Stimulated activated effector memory CD8-positive, alpha-beta T cell treated with anti-CD3 and anti-CD28 coated beads, Interleukin-12 subunit alpha, Interleukin-12 subunit beta, amount 100 ng/mL, for 72 hours (primary cell): ENCODE data around the gene NBPF3.
"Not testable (repeated sequence)": the region's sequence is repeated elsewhere in the genome, so short reads cannot be mapped to it uniquely, and the experiment has no call there.

Experiments used
- ATAC-seq: fragments of 150-1000 bp; cut with Tn5 transposase; 2 replicates; pipeline ENCODE4 v1.10.0; 2021
- DNase-seq, 2 donors: peaks; one replicate each; pipeline ENCODE4 v3.0.0; 2021 to 2022; ENCODE audit warnings: low spot score in 2 of 2
- H3K27ac Mint-ChIP-seq: one replicate; pipeline ENCODE4 v1.8.0; 2022; ENCODE audit warnings: mild to moderate bottlenecking, mixed read lengths
- H3K36me3 Mint-ChIP-seq: one replicate; pipeline ENCODE4 v1.8.0; 2022; ENCODE audit warnings: mild to moderate bottlenecking, mixed read lengths
- H3K4me1 Mint-ChIP-seq: one replicate; pipeline ENCODE4 v1.8.0; 2022; ENCODE audit warnings: mixed read lengths
- H3K4me3 Mint-ChIP-seq: one replicate; pipeline ENCODE4 v1.8.0; 2022; ENCODE audit warnings: mild to moderate bottlenecking, mixed read lengths
- H3K9me3 Mint-ChIP-seq: one replicate; pipeline ENCODE4 v1.8.0; 2022; ENCODE audit warnings: mixed read lengths

Gene NBPF3, protein sequence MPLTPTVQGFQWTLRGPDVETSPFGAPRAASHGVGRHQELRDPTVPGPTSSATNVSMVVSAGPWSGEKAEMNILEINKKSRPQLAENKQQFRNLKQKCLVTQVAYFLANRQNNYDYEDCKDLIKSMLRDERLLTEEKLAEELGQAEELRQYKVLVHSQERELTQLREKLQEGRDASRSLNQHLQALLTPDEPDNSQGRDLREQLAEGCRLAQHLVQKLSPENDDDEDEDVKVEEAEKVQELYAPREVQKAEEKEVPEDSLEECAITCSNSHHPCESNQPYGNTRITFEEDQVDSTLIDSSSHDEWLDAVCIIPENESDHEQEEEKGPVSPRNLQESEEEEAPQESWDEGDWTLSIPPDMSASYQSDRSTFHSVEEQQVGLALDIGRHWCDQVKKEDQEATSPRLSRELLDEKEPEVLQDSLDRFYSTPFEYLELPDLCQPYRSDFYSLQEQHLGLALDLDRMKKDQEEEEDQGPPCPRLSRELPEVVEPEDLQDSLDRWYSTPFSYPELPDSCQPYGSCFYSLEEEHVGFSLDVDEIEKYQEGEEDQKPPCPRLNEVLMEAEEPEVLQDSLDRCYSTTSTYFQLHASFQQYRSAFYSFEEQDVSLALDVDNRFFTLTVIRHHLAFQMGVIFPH

DNA sequence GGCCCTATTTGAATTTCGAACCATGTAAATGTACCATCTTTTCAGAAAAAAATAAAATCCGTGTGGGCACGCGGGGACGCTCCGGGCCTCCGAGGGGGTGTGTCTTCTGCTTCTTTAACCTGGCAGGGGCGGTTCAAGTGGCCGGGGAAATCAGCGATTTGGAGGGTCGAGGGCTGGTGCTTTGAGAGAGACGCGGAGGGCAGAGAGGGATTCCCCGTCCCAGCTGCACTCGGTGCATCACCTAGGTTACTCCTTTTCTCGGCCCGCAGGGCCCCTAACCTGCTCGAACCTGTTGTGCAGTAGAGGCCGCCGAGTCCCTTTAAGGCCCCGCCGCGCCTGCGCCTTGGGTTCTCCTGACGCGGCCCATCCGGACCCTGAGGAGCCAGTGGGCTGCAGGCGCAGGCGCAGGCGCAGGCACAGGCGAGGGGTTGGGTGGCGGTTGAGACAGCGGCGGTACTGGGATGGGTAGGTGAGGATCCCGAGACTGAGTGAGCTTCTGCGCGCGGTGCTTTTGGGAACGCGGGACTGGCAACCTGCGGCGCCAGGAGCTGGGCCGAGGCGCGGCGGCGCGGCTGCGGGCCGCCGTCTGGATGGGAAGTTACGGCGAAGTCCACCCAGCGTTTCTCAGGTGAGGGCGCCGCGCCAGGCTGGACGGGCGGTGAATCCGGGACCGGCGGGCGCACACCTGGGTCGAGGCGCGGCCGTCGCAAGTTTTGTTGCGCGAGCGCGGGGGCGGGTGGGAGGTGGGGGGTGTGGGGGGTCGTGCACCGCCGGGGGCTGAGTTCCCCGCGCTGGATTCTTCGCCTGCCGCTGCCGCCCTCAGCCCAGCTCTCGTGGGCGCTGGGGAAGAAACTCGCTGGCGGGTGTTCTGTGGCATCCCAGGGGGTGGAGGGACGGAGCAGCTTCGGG, at the start of gene NBPF3:
Gene NBPF3, plus strand, starts transcription at position 417 of the 909 bp plus-strand sequence. CDS start 4,950 bp downstream, outside the sequence.
- ATAC-seq (peak; percentile 96), DNase-seq (peak; percentile 75 to 91)
- Mint-ChIP-seq H3K9me3 (no peaks in the 10 kb centered on the region), H3K27ac (peak within 1 kb of the TSS; percentile 70), H3K36me3 (no peaks in the 10 kb centered on the region), H3K4me3 (peak within 1 kb of the TSS; percentile 91), H3K4me1 (peaks cover 13% of the 10 kb centered on the region)

DNA sequence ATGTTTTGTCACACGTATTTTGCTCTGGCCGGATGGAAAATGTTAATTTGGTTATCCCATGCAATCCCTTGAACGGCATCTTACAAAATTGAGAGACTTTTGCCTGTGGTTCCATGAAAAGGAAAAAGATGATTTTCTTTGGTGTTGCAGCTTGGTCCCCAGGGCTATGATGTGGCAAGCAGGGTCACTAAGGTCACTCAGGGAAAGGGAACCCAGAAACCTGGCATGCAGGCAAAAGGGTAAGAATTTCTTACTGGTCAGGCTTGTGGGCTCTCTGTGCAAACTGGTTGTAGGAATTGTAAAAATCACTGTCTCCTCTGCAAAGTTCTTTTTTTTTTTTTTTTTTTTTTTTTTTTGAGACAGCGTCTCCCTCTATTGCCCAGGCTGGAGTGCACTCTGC, 48.4 kb upstream of the NBPF3 start:
- no peak overlapping the region for H3K27ac Mint-ChIP-seq
- H3K36me3 Mint-ChIP-seq = no peaks in the 10 kb centered on the region
- peaks cover 6% of the 10 kb centered on the region for H3K4me1 Mint-ChIP-seq
- no peak for DNase-seq
- no peak for ATAC-seq
- H3K9me3 Mint-ChIP-seq = no peaks in the 10 kb centered on the region
- H3K4me3 Mint-ChIP-seq = no peak overlapping the region

DNA sequence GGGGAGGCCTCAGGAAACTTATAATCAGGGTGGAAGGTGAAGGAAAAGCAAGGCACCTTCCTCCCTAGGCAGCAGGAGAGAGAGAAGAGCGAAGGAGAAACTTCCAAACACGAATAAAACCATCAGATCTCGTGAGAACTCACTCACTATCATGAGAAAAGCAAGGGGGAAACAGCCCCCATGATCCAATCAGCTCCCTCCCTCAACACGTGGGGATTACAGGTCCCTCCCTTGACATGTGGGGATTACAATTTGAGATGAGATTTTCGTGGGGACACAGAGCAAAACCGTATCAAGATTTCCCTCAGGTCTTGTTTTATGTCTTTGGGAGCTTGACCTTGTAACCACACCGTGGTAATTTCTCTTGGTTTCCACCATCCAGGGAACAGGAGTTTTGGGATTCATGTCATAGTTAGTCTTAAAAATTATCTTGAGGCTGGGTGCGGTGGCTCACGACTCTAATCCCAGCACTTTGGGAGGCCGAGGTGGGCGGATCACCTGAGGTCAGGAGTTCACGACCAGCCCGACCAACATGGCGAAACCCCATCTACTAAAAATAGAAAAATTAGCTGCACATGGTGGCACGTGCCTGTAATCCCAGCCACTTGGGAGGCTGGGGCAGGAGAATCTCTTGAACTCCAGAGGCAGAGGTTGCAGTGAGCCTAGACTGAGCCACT, 47.2 kb upstream of the NBPF3 start:
- Mint-ChIP-seq H3K36me3 (no peaks in the 10 kb centered on the region), H3K9me3 (no peaks in the 10 kb centered on the region), H3K4me3 (no peak overlapping the region), H3K4me1 (peaks cover 5% of the 10 kb centered on the region), H3K27ac (no peak overlapping the region)
- ATAC-seq (no peak), DNase-seq (no peak)

DNA sequence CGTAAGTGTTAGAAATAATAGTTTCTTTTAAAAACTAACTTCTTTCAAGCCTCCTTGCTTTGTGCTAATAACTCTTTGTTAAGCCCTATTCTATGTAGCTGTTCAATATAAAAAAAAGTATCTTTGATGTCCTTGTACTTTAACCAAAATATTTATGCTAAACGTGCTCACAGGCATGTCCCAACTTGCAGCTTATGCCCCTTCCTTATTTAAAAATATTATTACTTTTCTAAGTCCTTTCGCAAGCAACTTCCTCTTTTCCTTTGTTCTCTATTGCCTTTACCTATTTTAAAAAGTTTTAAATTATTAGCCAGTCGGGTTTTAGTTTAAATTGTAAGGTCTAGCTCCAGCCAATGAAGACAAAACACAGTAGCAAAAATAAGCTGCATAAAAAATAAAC, 43.4 kb upstream of the NBPF3 start:
- Mint-ChIP-seq H3K36me3 (no peaks in the 10 kb centered on the region), H3K4me3 (no peak overlapping the region), H3K27ac (no peak overlapping the region), H3K9me3 (no peaks in the 10 kb centered on the region), H3K4me1 (no peaks in the 10 kb centered on the region)
- ATAC-seq = no peak
- no peak for DNase-seq

DNA sequence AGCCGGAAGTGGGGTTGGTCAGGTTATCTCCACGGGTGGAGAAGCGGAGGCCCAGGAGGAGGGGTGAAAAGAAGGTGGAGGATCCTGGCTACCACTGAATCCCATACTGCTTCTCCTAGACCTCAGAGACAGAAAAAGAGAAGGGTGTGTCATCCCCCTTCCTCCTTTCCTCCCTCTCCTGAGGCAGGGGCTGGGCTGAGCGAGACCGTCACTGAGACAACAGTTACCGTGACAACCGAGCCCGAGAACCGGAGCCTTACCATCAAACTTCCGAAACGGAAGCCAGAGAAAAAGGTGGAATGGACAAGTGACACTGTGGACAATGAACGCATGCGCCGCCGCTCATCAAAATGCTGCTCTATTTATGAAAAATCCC, 42.1 kb upstream of the NBPF3 start:
- ATAC-seq = peak; percentile 47
- Mint-ChIP-seq H3K4me3 (peak overlapping the region; percentile 61), H3K4me1 (no peaks in the 10 kb centered on the region), H3K36me3 (no peaks in the 10 kb centered on the region), H3K9me3 (no peaks in the 10 kb centered on the region), H3K27ac (peak overlapping the region; percentile 63)
- DNase-seq = no peak

DNA sequence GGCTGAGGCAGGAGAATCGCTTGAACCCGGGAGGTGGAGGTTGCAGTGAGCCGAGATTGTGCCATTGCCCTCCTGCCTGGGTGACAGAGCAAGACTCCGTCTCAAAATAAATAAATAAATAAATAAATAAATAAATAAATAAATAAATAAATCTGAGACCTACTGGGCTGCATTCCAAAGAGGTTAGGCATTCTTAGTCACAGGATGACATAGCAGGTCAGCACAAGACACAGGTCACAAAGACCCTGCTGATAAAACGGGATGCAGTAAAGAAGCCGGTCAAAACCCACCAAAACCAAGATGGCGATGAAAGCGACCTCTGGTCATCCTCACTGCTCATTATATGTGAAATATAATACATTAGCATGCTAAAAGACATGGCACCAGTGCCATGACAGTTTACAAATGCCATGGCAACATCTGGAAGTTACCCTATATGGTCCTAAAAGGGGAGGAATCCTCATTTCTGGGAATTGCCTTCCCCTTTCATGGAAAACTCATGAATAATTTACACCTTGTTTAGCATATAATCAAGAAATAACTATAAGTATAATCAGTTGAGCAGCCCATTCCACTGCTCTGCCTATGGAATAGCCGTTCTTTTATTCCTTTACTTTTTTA, 38.1 kb upstream of the NBPF3 start:
- not testable (repeated sequence) for H3K4me1 Mint-ChIP-seq, H3K27ac Mint-ChIP-seq, DNase-seq, H3K36me3 Mint-ChIP-seq, ATAC-seq, H3K4me3 Mint-ChIP-seq, H3K9me3 Mint-ChIP-seq

DNA sequence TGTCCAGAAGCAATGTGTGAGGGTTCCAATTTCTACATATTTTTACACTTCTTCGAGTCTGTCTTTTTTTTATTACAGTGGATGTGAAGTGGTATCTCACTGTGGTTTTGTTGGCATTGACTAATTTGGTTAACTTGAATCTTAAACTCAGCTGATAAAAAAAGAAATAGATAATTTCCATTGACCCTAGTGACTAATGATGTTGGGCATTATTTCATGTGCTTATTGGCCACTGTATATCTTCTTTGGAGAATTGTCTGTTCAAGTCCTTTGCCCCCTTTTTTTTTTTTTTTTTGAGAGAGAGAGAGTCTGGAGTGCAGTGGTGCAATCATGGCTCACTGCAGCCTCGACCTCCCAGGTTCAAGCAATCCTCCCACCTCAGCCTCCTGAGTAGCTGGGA, 33.3 kb upstream of the NBPF3 start:
- Mint-ChIP-seq H3K4me3 (no peak overlapping the region), H3K9me3 (no peaks in the 10 kb centered on the region), H3K4me1 (no peaks in the 10 kb centered on the region), H3K27ac (no peak overlapping the region), H3K36me3 (no peaks in the 10 kb centered on the region)
- no peak for DNase-seq
- no peak for ATAC-seq

DNA sequence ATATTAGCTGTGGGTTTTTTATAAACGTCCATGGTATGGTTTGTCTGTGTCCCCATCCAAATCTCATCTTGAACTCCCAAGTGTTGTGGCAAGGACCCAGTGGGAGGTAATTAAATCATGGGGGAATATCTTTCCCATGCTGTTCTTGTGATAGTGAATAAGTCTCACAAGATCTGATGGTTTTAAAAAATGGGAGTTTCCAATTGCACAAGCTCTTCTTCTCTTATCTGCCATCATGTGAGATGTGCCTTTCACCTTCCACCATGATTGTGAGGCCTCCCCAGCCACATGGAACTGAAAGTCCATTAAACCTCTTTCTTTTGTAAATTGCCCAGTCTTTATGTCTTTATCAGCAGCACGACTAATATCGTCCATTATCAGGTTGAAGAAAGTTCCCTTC, 30.0 kb upstream of the NBPF3 start:
- H3K36me3 Mint-ChIP-seq, H3K4me3 Mint-ChIP-seq, H3K9me3 Mint-ChIP-seq, H3K27ac Mint-ChIP-seq, ATAC-seq, H3K4me1 Mint-ChIP-seq, DNase-seq: not testable (repeated sequence)

DNA sequence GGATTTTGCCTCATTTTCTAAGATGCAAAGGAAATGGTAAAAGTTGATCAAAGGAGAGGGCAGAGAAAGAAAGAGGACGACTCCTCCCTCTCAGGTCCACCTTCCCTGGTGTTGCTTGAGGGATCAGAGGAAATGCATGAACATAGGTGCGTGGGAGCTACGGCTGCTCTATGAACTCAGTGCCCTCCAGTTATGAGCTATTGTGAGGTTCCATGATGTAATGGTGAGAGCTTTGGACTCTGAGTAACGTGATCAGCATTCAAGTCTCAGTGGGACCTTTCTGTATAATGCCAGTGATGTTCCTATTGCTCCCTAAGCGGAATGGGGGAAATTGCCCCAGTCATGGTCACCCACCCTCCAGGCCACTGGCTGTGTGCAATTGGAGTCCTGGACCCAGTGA, 25.9 kb upstream of the NBPF3 start:
- ATAC-seq (no peak), DNase-seq (no peak)
- H3K4me3 Mint-ChIP-seq = no peak overlapping the region
- H3K36me3 Mint-ChIP-seq = no peaks in the 10 kb centered on the region
- H3K27ac Mint-ChIP-seq = no peak overlapping the region
- no peaks in the 10 kb centered on the region for H3K4me1 Mint-ChIP-seq
- H3K9me3 Mint-ChIP-seq = no peaks in the 10 kb centered on the region

DNA sequence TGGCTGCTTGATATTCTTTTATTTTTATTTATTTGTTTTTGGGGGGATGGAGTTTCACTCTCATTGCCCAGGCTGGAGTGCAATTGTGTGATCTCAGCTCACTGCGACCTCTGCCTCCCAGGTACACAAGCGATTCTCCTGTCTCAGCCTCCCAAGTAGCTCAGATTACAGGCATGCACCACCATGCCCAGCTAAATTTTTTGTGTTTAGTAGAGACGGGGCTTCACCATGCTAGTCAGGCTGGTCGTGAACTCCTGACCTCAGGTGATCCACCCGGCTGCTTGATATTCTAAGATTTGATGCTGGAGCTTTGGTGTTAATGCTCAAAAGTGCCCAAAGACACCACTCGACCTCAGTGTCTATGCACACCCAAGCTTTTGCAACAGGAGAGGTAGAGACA, 19.6 kb upstream of the NBPF3 start:
- not testable (repeated sequence) for H3K9me3 Mint-ChIP-seq

DNA sequence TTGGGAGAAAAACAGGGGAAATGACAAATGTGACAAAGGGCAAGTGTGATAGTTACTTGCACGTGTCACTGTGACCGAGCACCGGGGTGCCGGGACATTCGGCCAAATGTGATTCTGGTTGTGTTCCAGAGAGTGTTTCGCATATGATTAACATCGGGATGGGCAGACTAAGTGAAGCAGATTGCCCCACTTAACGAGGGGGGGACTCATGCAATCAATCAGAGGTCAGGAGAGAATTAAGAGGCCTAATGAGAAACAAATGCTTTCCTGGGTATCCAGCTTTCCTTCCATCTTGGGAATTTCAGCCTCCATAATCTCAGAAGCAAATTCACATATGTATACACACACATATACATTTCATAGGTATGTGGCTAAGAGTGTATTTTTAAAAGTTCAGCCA, 18.6 kb upstream of the NBPF3 start:
- not testable (repeated sequence) for DNase-seq, H3K4me1 Mint-ChIP-seq, H3K4me3 Mint-ChIP-seq, H3K27ac Mint-ChIP-seq, H3K9me3 Mint-ChIP-seq, ATAC-seq, H3K36me3 Mint-ChIP-seq

More for the DNA sequence above, 19.6 kb upstream of the NBPF3 start:
- H3K36me3 Mint-ChIP-seq, DNase-seq, ATAC-seq, H3K4me1 Mint-ChIP-seq, H3K4me3 Mint-ChIP-seq, H3K27ac Mint-ChIP-seq: not testable (repeated sequence)

DNA sequence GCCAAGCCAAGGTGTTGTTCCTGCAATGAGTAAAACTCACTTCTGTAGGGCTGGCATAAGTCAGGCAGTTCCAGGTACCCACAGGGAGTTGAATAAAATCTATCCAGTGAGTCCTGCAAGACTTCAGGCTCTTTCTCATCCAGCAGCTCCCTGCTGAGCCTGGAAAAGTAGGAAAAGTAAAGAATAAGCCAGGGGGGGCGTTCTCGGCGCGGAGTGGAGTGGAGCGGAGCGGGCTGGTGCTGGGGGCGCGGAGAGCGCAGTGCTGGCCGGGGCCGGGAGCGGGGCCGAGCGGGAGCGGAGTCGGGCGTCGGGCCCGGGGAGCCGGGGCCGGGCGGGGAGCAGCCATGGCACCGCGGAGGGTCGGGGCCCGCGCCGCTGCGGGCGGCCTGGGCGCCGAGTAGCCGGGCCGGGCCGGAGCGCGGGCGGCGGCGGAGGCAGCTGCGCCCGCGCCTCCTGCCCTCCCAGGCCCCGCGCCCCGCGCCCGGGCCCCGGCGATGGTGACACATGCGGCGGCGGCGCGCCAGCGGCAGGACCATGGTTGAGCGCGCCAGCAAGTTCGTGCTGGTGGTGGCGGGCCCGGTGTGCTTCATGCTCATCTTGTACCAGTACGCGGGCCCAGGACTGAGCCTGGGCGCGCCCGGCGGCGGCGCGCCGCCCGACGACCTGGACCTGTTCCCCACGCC, 12.0 kb upstream of the NBPF3 start:
- not testable (repeated sequence) for H3K4me3 Mint-ChIP-seq, H3K27ac Mint-ChIP-seq, H3K36me3 Mint-ChIP-seq, H3K4me1 Mint-ChIP-seq, H3K9me3 Mint-ChIP-seq, DNase-seq
- peak; percentile 53 for ATAC-seq

DNA sequence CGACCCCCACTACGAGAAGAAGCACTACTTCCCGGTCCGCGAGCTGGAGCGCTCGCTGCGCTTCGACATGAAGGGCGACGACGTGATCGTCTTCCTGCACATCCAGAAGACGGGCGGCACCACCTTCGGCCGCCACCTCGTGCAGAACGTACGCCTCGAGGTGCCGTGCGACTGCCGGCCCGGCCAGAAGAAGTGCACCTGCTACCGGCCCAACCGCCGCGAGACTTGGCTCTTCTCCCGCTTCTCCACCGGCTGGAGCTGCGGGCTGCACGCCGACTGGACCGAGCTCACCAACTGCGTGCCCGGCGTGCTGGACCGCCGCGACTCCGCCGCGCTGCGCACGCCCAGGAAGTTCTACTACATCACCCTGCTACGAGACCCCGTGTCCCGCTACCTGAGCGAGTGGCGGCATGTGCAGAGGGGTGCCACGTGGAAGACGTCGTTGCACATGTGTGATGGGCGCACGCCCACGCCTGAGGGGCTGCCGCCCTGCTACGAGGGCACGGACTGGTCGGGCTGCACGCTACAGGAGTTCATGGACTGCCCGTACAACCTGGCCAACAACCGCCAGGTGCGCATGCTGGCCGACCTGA, 11.4 kb upstream of the NBPF3 start:
- peak; percentile 28 for ATAC-seq
- not testable (repeated sequence) for DNase-seq, H3K4me3 Mint-ChIP-seq, H3K9me3 Mint-ChIP-seq, H3K4me1 Mint-ChIP-seq, H3K36me3 Mint-ChIP-seq, H3K27ac Mint-ChIP-seq

DNA sequence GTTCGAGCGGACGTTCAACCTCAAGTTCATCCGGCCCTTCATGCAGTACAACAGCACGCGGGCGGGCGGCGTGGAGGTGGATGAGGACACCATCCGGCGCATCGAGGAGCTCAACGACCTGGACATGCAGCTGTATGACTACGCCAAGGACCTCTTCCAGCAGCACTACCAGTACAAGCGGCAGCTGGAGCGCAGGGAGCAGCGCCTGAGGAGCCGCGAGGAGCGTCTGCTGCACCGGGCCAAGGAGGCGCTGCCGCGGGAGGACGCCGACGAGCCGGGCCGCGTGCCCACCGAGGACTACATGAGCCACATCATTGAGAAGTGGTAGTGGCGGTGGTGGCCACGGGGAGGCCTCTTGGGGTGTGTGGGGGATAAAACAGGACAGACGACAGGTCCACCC, 10.7 kb upstream of the NBPF3 start:
- not testable (repeated sequence) for H3K9me3 Mint-ChIP-seq, DNase-seq, H3K27ac Mint-ChIP-seq, ATAC-seq, H3K4me1 Mint-ChIP-seq, H3K4me3 Mint-ChIP-seq, H3K36me3 Mint-ChIP-seq
